ENCODE data around the gene SLC25A24.
"Not testable (repeated sequence)": the region's sequence is repeated elsewhere in the genome, so short reads cannot be mapped to it uniquely, and the experiment has no call there.

The SLC25A24 gene

DNA sequence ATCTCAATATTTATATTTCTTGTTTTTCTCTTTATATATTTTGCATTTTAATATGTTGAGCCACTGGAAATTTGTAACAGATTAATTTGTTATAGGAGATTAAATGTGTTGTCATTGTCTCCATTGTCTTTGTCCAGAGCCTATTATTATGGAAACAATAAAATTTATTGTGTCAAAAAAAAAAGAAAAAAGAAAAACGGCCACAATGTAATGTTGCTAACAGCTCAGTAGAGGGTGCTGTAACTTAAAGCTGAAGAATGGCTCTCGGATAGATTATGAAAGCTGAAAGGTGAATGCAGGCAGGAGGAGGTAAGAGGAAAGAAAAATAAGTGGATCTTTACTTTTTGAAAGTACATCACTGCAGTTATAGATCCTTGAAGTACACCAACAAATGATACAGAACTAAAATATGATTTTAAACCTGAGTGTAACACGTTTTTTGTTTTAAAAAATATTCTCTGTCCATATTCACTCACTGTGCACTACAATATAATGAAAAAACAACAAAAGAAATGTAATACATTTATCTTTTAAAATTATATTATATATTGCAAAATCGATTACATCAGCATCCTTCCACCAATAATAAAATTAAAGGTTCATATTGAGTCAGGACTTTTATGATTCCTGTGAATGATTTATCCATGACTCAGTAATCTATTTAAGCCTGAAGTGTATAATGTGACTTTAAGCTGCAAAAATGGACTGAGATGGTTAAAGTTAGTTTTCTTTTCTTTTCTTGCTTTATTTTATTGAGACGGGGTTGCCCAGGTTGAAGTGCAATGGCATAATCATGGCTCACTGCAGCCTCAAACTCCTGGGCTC lies 14.7 kb upstream of the SLC25A24 start:
- not testable (repeated sequence) for H3K36me3 ChIP-seq (ENCODE audit: control insufficient read depth, insufficient read depth, low read length); H3K9me3 ChIP-seq (ENCODE audit: control insufficient read depth, low read length); H3K9ac ChIP-seq (ENCODE audit: low read length); H3K4me3 ChIP-seq (ENCODE audit: low read length); H3K27me3 ChIP-seq (ENCODE audit: control insufficient read depth, insufficient read depth, low read length); H3K4me1 ChIP-seq (ENCODE audit: control insufficient read depth, insufficient read depth, low read length)

DNA sequence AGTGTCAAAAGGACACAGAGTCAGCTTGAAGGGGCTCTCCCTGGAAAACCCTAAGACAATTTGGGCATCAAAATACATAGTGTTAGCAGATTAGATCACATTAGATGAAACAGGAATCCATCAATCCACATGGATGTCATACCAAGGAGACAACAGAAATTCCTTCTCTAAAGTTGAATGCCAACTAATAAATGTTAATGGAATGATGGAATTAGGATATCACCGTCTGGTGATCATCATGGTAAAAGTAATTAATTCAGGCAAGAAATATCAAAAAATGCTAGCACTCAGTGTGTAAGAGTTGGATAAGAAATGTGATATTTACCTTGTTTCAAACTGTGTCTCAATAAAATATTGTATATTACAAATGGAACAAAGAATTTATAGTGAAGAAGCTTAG lies 10.9 kb upstream of the SLC25A24 start:
- Histone ChIP-seq H3K9ac (ENCODE audit: low read length) (no peak overlapping the region), H3K4me3 (ENCODE audit: low read length) (no peak overlapping the region), H3K9me3 (ENCODE audit: control insufficient read depth, low read length) (no peaks in the 10 kb centered on the region), H3K27me3 (ENCODE audit: control insufficient read depth, insufficient read depth, low read length) (peaks cover 13% of the 10 kb centered on the region), H3K4me1 (ENCODE audit: control insufficient read depth, insufficient read depth, low read length) (no peaks in the 10 kb centered on the region), H3K36me3 (ENCODE audit: control insufficient read depth, insufficient read depth, low read length) (no peaks in the 10 kb centered on the region)

DNA sequence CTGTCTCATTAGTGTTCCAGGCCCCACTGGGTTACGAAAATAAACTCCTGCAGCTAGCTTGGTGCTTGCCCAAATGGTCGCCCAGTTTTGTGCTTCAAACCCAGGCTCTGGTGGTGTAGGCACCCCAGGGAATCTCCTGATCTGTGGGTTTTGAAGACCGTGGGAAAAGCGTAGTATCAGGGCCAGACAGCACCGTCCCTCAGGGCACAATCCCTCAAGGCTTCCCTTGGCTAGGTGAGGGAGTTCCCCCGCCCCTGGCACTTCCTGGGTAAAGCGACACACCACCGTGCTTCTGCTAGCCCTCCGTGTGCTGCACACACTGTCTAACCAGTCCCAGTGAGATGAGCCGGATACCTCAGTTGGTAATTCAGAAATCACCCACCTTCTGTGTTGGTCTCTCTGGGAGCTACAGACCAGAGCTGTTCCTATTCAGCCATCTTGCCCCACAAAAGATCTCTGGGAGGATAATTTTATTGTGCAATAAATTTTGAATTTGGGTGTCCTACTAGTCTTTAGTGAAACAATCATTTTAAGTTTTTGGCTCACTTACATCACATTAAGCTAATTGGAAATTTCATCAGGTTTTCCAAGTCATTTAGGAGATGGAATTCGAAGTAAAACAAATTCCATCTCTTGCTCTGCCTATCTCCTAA lies 9.4 kb upstream of the SLC25A24 start:
- no peak overlapping the region for H3K4me3 ChIP-seq (ENCODE audit: low read length)
- H3K4me1 ChIP-seq (ENCODE audit: control insufficient read depth, insufficient read depth, low read length), result no peaks in the 10 kb centered on the region
- H3K9me3 ChIP-seq (ENCODE audit: control insufficient read depth, low read length), result no peaks in the 10 kb centered on the region
- H3K36me3 ChIP-seq (ENCODE audit: control insufficient read depth, insufficient read depth, low read length), result no peaks in the 10 kb centered on the region
- peaks cover 13% of the 10 kb centered on the region for H3K27me3 ChIP-seq (ENCODE audit: control insufficient read depth, insufficient read depth, low read length)
- no peak overlapping the region for H3K9ac ChIP-seq (ENCODE audit: low read length)

DNA sequence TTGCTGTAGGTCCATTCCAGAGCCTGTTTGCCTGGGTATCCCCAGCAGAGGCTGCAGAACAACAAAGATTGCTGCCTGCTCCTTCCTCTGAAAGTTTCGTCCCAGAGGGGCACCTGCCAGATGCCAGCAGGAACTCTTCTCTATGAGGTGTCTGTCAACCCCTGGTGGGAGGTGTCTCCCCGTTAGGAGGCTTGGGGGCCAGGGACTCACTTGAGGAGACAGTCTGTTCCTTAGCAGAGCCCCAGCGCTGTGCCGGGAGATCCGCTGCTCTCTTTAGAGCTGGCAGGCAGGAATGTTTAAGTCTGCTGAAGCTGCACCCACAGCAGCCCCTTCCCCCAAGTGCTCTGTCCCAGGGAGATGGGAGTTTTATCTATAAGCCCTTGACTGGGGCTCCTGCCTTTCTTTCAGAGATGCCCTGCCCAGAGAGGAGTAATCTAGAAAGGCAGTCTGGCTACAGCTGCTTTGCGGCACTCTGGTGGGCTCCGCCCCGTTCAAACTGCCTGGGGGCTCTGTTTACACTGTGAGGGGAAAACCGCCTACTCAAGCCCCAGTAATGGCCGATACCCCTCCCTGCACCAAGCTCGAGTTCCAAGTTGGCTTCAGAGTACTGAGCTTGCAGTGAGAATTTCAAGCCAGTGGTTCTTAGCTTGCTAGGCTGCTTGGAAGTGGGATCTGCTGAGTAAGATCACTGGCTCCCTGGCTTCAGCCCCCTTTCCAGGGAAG lies 8.7 kb upstream of the SLC25A24 start:
- Histone ChIP-seq H3K9me3 (ENCODE audit: control insufficient read depth, low read length) (no peaks in the 10 kb centered on the region), H3K36me3 (ENCODE audit: control insufficient read depth, insufficient read depth, low read length) (no peaks in the 10 kb centered on the region), H3K4me1 (ENCODE audit: control insufficient read depth, insufficient read depth, low read length) (no peaks in the 10 kb centered on the region), H3K9ac (ENCODE audit: low read length) (no peak overlapping the region), H3K4me3 (ENCODE audit: low read length) (no peak overlapping the region), H3K27me3 (ENCODE audit: control insufficient read depth, insufficient read depth, low read length) (peaks cover 13% of the 10 kb centered on the region)

DNA sequence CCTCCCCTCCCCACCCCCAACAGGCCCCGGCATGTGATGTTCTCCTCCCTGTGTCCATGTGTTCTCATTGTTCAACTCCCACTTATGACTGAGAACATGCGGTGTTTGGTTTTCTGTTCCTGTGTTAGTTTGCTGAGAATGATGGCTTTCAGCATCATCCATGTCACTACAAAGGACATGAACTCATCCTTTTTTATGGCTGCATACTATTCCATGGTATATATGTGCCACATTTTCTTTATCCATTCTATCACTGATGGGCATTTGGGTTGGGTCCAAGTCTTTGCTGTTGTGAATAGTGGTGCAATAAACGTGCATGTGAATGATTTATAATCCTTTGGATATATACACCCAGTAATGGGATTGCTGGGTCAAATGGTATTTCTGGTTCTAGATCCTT lies 3.4 kb upstream of the SLC25A24 start:
- H3K9me3 ChIP-seq (ENCODE audit: control insufficient read depth, low read length); H3K4me3 ChIP-seq (ENCODE audit: low read length): not testable (repeated sequence)

DNA sequence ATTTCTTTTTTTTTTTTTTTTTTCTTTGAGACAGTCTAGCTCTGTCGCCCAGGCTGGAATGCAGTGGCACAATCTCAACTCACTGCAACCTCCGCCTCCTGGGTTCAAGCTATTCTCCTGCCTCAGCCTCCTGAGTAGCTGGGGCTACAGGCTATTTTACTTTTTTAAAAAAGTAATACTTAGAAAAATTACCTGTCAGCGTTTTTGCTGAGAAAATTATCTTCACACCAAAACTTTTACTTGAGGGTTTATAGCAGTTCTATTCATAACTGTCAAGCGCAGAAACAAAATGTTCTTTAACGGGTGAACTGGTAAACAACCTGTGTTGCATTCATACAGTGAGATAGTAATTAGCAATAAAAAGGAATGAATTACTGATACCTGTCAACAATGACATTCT lies 1.5 kb upstream of the SLC25A24 start:
- Histone ChIP-seq H3K9me3 (ENCODE audit: control insufficient read depth, low read length) (no peaks in the 10 kb centered on the region), H3K36me3 (ENCODE audit: control insufficient read depth, insufficient read depth, low read length) (no peaks in the 10 kb centered on the region), H3K4me3 (ENCODE audit: low read length) (no peak overlapping the region), H3K4me1 (ENCODE audit: control insufficient read depth, insufficient read depth, low read length) (no peaks in the 10 kb centered on the region), H3K9ac (ENCODE audit: low read length) (no peak overlapping the region), H3K27me3 (ENCODE audit: control insufficient read depth, insufficient read depth, low read length) (no peaks in the 10 kb centered on the region)

More for the DNA sequence above, 3.4 kb upstream of the SLC25A24 start:
- not testable (repeated sequence) for H3K4me1 ChIP-seq (ENCODE audit: control insufficient read depth, insufficient read depth, low read length); H3K36me3 ChIP-seq (ENCODE audit: control insufficient read depth, insufficient read depth, low read length); H3K27me3 ChIP-seq (ENCODE audit: control insufficient read depth, insufficient read depth, low read length); H3K9ac ChIP-seq (ENCODE audit: low read length)

DNA sequence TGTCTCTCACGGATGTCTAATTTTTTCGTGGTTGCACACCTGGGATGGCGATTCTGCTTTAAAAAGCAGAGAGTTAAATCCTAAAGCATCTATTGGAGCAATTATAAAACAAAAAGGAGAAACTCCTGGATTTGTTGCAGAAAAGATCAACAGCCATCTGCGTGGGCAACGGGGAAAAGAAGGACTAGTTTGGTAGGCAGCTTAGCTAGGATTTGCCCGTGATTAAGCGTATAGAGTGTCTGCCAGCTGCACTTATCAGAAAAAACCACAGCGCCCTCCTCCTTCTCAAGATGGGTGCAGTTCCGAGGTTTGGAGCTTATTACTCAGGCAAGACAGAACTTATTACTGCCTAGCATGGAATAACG lies 526 bp upstream of the SLC25A24 start:
- H3K4me1 ChIP-seq (ENCODE audit: control insufficient read depth, insufficient read depth, low read length), result no peaks in the 10 kb centered on the region

DNA sequence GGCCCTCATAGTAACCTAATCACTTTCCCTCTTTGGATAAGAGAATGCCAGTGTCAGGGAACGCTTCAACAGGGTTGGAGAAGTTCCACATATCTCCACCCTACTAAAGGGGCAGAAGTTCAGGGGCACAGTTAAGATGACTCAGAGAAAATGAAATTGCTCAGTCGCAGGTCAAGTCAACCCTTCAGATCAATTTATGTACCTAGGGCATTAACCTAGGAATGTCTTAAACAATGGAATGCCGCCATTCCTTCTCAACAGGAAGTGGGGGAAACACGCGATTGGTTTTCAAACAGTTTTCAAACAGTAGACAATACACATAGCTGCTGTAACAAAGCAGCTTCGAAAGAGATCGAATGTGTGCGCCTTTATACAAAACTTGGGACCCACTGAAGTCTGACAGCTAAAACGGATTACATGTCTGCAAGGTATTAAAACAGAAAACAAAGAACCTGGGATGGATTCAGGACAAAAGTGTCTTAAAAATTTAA lies 897 bp downstream of the SLC25A24 start:
- no peaks in the 10 kb centered on the region for H3K36me3 ChIP-seq (ENCODE audit: control insufficient read depth, insufficient read depth, low read length)
- peak overlapping the region; percentile 87 for H3K9ac ChIP-seq (ENCODE audit: low read length)
- H3K4me3 ChIP-seq (ENCODE audit: low read length), result peak overlapping the region; percentile 15
- H3K4me1 ChIP-seq (ENCODE audit: control insufficient read depth, insufficient read depth, low read length), result no peaks in the 10 kb centered on the region
- no peaks in the 10 kb centered on the region for H3K9me3 ChIP-seq (ENCODE audit: control insufficient read depth, low read length)
- H3K27me3 ChIP-seq (ENCODE audit: control insufficient read depth, insufficient read depth, low read length), result no peaks in the 10 kb centered on the region

More for the DNA sequence above, 526 bp upstream of the SLC25A24 start:
- Histone ChIP-seq H3K9ac (ENCODE audit: low read length) (peak overlapping the region; percentile 87), H3K9me3 (ENCODE audit: control insufficient read depth, low read length) (no peaks in the 10 kb centered on the region), H3K4me3 (ENCODE audit: low read length) (peak overlapping the region; percentile 15), H3K36me3 (ENCODE audit: control insufficient read depth, insufficient read depth, low read length) (no peaks in the 10 kb centered on the region), H3K27me3 (ENCODE audit: control insufficient read depth, insufficient read depth, low read length) (no peaks in the 10 kb centered on the region)

DNA sequence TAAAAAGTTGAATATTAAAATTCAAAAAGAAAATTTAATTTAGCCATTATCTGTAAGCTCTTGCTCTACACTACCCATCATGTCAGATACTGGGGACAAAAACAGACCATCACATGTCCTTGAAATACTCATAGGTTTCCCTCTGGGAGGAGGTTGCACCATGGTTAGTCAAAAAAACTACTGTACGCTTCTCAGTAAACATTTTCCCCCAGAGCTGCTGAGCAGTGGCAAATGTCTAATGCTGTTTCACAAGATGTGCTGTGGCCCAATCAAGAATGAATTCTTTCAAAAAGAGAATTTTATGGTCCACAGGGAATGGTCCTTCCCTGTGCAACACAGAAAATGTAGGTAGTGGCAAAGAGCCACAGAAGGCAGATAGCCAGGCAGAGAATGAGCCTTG lies 6.1 kb downstream of the SLC25A24 start:
- Histone ChIP-seq H3K9me3 (ENCODE audit: control insufficient read depth, low read length) (no peaks in the 10 kb centered on the region), H3K36me3 (ENCODE audit: control insufficient read depth, insufficient read depth, low read length) (no peaks in the 10 kb centered on the region)

DNA sequence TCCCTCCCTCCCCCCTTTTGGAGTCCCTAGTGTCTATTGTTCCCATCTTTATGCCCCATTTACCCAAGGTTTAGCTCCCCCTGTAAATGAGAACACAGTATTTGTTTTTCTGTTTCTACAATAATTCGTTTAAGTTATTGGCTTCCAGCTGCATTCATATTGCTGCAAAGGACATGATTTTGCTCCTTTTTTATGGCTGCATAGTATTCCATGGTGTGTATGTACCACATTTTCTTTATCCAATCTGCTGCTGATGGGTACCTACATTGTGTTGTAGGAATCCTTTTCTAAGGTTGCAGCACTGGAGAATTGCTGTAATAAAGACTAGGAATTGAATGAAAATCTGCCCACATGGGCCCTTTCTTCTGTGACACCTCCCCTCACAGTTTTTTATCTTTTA lies 6.8 kb downstream of the SLC25A24 start:
- Histone ChIP-seq H3K36me3 (ENCODE audit: control insufficient read depth, insufficient read depth, low read length) (no peaks in the 10 kb centered on the region), H3K4me3 (ENCODE audit: low read length) (no peak overlapping the region), H3K9ac (ENCODE audit: low read length) (no peak overlapping the region), H3K9me3 (ENCODE audit: control insufficient read depth, low read length) (no peaks in the 10 kb centered on the region), H3K27me3 (ENCODE audit: control insufficient read depth, insufficient read depth, low read length) (no peaks in the 10 kb centered on the region), H3K4me1 (ENCODE audit: control insufficient read depth, insufficient read depth, low read length) (no peaks in the 10 kb centered on the region)

More for the DNA sequence above, 6.1 kb downstream of the SLC25A24 start:
- no peaks in the 10 kb centered on the region for H3K4me1 ChIP-seq (ENCODE audit: control insufficient read depth, insufficient read depth, low read length)
- no peaks in the 10 kb centered on the region for H3K27me3 ChIP-seq (ENCODE audit: control insufficient read depth, insufficient read depth, low read length)
- H3K9ac ChIP-seq (ENCODE audit: low read length), result no peak overlapping the region
- no peak overlapping the region for H3K4me3 ChIP-seq (ENCODE audit: low read length)

DNA sequence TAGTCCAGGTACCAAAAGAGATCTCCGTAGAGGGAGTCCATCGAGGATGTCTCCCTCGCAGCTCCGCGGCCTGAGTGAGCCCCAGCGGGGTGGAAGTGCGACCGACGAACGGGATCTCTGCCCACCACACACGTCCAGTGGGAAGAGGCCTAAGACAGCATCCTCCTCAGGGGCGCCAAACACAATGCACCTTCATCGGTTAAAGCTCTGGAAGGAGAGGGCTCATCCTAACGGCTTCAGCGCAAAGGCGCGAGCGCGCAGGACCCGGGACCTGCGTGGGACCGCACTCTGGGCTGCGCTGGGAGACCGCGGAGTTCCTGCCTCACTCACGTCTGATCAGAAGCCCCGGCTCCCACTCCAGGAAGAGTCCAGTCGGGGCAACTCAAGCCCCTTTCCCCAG lies 7.6 kb downstream of the SLC25A24 start:
- no peak overlapping the region for H3K4me3 ChIP-seq (ENCODE audit: low read length)
- H3K4me1 ChIP-seq (ENCODE audit: control insufficient read depth, insufficient read depth, low read length), result no peaks in the 10 kb centered on the region
- H3K27me3 ChIP-seq (ENCODE audit: control insufficient read depth, insufficient read depth, low read length), result no peaks in the 10 kb centered on the region
- no peaks in the 10 kb centered on the region for H3K36me3 ChIP-seq (ENCODE audit: control insufficient read depth, insufficient read depth, low read length)
- no peak overlapping the region for H3K9ac ChIP-seq (ENCODE audit: low read length)
- no peaks in the 10 kb centered on the region for H3K9me3 ChIP-seq (ENCODE audit: control insufficient read depth, low read length)
